Measurements from ENCODE around the gene CELSR3.

- TF ChIP-seq, protein P1, sequence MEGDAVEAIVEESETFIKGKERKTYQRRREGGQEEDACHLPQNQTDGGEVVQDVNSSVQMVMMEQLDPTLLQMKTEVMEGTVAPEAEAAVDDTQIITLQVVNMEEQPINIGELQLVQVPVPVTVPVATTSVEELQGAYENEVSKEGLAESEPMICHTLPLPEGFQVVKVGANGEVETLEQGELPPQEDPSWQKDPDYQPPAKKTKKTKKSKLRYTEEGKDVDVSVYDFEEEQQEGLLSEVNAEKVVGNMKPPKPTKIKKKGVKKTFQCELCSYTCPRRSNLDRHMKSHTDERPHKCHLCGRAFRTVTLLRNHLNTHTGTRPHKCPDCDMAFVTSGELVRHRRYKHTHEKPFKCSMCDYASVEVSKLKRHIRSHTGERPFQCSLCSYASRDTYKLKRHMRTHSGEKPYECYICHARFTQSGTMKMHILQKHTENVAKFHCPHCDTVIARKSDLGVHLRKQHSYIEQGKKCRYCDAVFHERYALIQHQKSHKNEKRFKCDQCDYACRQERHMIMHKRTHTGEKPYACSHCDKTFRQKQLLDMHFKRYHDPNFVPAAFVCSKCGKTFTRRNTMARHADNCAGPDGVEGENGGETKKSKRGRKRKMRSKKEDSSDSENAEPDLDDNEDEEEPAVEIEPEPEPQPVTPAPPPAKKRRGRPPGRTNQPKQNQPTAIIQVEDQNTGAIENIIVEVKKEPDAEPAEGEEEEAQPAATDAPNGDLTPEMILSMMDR (IDR thresholded peaks at IDR 0.05; ENCODE audit: low read depth, low read length) = no peak
- TF ChIP-seq POLR2A (IDR thresholded peaks at IDR 0.05; ENCODE audit: extremely low read depth, insufficient read length) = no peak
Observed at GRCh38 chr3:48655063-48655462, 7.6 kb downstream of the CELSR3 start.

Measured in NB4 (cell line).